Glomerular visceral epithelial cell (primary cell): ENCODE results near the gene FUOM.

Experiments
- DNase-seq: peaks from one replicate; pipeline ENCODE4 v3.0.0-alpha.2; 2016; ENCODE audit errors: extremely low spot score

Gene FUOM

GRCh38 chr10:133350950-133351329 is 6.9 kb downstream of the FUOM start:
- no peak for DNase-seq

GRCh38 chr10:133350283-133350949 is 7.4 kb downstream of the FUOM start:
- no peak for DNase-seq

- no peak for DNase-seq
Measured at GRCh38 chr10:133349577-133350011, 8.2 kb downstream of the FUOM start.

- DNase-seq: no peak
Measured at GRCh38 chr10:133349160-133349568, 8.7 kb downstream of the FUOM start.

- DNase-seq: no peak
Measured at GRCh38 chr10:133347710-133348517, 9.9 kb downstream of the FUOM start.

- no peak for DNase-seq
Measured at GRCh38 chr10:133346413-133346812, 11.4 kb downstream of the FUOM start.

- no peak for DNase-seq
Measured at GRCh38 chr10:133344236-133344635, 13.6 kb downstream of the FUOM start.

GRCh38 chr10:133343558-133343957 is 14.3 kb downstream of the FUOM start:
- DNase-seq: no peak

GRCh38 chr10:133342942-133343341 is 14.9 kb downstream of the FUOM start:
- no peak for DNase-seq

GRCh38 chr10:133341983-133342382 is 15.8 kb downstream of the FUOM start:
- DNase-seq: no peak

GRCh38 chr10:133339708-133340380 is 18.0 kb downstream of the FUOM start:
- no peak for DNase-seq

- DNase-seq: no peak
Measured at GRCh38 chr10:133338080-133339071, 19.4 kb downstream of the FUOM start.

GRCh38 chr10:133337370-133337725 is 20.5 kb downstream of the FUOM start:
- DNase-seq: no peak

- no peak for DNase-seq
Measured at GRCh38 chr10:133336577-133337369, 21.0 kb downstream of the FUOM start, which contains the start of gene CALY. Gene CALY, minus strand, starts transcription at chr10:133336896. Its CDS starts 7,907 bp downstream, at chr10:133328989.

GRCh38 chr10:133336118-133336576 is 21.7 kb downstream of the FUOM start:
- no peak for DNase-seq

- peak; percentile 40 for DNase-seq
Measured at GRCh38 chr10:133335246-133336117, 22.3 kb downstream of the FUOM start.

GRCh38 chr10:133334503-133335245 is 23.1 kb downstream of the FUOM start:
- DNase-seq: no peak

- DNase-seq: no peak
Measured at GRCh38 chr10:133332936-133333699, 24.7 kb downstream of the FUOM start.
